ENCODE data around the gene LAMA2. TPM values are rescaled to one million over a fixed set of nuclear protein-coding genes. Genes with fewer than 3 reads are reported as not detected.

LAMA2 gene
- polyA plus RNA-seq, 5 donors = 28.8 to 67.6 (median 54.6) TPM

GRCh38 chr6:129253242-129253641 lies 370.3 kb downstream of the LAMA2 start:
- no peak for DNase-seq

GRCh38 chr6:129253727-129254126 lies 370.8 kb downstream of the LAMA2 start:
- no peak for DNase-seq

GRCh38 chr6:129257196-129257595 lies 374.3 kb downstream of the LAMA2 start:
- DNase-seq = peak in 1 of 2 donors; percentile 42

- DNase-seq = peak; percentile 50 to 54
These were observed 379.7 kb downstream of the LAMA2 start for GRCh38 chr6:129262661-129263060.

DNA sequence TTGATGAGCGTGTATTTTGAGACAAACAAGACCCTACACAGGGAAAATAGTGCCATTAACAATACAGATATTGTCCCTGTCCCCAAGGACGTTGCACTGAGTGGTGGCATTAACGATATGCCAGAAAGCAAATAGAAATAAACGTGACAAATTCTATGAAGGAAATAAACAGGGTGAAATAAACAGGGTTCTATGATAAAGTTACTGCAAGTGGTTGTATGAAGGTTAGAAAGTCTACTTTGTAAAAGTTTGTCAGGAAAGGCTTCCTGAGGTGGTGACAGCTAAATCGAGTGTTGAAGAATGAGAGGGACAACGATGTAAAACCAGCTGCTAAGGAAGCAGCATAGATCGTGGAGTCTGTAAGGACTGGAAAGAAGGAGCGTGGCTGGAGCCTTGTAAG lies 380.2 kb downstream of the LAMA2 start:
- DNase-seq = no peak

- no peak for DNase-seq
These were observed 381.6 kb downstream of the LAMA2 start for GRCh38 chr6:129264480-129265045.

- no peak for DNase-seq
These were observed 384.1 kb downstream of the LAMA2 start for GRCh38 chr6:129267028-129267427.

DNA sequence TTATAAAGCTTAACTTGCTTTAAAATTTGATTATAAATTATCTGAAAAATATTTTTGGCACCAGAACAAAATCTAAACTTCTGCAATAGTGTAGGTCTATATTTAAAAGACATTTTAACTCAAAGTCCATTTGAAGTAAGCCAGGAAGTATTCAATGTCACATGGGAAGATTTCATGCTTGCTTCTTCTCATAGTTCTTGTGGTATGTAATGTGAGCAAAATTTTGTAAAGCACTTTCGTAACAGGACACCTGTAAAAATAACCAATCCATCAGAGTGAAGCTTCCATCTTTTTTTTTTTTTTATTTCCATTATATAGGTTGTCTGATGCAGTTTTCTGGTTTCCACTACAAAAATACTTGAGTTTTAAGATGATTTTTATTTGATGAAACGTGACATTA lies 386.1 kb downstream of the LAMA2 start:
- no peak for DNase-seq

- DNase-seq = no peak
These were observed 387.0 kb downstream of the LAMA2 start for GRCh38 chr6:129269891-129270290.

GRCh38 chr6:129270450-129270849 lies 387.5 kb downstream of the LAMA2 start:
- DNase-seq = no peak

GRCh38 chr6:129273161-129273560 lies 390.2 kb downstream of the LAMA2 start:
- DNase-seq = no peak

- DNase-seq = no peak
These were observed 393.5 kb downstream of the LAMA2 start for GRCh38 chr6:129276461-129276860.

GRCh38 chr6:129276986-129277385 lies 394.0 kb downstream of the LAMA2 start:
- DNase-seq = no peak

GRCh38 chr6:129279343-129280292 lies 396.7 kb downstream of the LAMA2 start:
- no peak for DNase-seq

- no peak for DNase-seq
These were observed 397.3 kb downstream of the LAMA2 start for GRCh38 chr6:129280293-129280644.

DNA sequence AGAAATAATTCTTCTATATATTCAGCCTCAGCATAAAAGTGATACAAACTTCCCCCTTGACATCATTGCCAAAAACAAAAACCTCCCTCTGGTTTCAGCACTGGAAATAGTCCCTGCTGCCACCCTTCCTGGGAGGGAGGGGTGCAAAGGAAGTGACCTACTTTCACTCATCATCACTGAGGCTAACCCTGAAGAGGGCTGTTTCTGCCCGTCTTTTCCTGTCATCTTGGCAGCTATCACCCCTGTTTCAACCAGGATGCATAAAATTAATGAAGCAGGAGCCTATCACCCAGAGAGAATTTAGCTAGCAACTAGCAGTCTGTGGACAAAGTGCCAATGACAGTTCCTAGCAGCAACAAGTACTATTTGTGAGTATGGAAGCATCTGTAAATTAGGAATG lies 397.8 kb downstream of the LAMA2 start:
- no peak for DNase-seq

DNA sequence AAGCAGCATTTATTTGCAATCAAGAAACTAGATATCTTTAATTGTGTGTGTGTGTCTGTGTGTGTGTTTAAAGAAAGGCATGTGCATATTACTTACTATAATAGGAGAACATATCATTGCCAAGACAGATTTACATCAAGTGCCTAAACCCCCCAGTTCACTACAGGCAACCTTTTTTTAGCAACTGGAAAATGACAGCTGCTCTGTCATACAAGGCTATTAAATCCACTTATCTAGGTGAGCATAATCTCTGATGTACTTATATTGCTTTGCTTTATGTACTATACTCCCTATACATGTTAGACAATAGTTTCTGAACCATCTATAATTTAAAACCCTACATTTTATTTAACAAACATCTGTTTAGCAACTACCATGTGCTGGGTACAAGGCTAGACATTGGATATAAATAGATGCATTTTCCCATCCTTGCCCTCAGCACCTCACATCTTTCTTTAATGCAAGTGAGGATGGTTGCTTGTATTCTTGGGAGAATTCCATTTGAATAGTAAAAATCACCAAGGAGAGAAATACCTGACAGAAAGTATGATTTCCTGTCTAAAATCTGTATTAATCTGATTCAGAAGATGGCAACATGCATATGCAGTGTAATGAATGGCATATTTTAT lies 398.3 kb downstream of the LAMA2 start:
- no peak for DNase-seq

- no peak for DNase-seq
These were observed 399.1 kb downstream of the LAMA2 start for GRCh38 chr6:129282019-129282418.

- no peak for DNase-seq
These were observed 401.3 kb downstream of the LAMA2 start for GRCh38 chr6:129284225-129284624.

DNA sequence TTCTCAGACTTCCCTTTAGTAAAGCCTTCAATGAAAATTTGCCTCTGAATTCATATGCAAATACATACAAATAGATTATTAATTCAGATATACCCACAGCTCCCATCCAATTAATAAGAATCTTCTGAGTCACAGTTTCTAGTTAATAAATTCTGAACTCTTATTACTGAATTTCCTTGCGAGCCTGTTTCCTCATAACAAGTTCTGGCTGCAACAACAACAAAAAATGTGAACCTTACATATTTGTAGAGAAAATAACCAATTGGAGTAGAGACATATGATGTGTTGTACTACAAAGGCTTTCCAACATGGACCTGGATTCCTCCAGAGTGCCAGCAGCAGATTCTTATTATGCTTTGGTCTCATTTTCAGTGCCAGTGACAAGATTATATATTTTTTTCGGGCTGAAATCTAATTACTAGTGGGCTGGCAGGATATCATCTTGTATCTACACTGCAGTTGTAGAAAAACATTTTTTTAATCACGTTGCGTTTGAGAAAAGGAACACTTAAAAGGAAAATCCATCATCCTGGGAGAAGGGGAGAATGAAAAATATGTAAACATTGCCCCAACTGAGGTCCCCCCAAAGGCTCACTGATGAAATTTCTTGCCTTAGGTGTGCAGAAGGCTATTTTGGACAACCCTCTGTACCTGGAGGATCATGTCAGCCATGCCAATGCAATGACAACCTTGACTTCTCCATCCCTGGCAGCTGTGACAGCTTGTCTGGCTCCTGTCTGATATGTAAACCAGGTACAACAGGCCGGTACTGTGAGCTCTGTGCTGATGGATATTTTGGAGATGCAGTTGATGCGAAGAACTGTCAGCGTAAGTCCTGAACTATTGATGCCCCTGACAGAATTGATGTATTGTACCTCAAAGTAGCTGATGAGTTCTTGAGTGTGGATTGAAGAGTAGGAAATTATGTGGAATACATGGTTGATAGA lies 404.6 kb downstream of the LAMA2 start:
- no peak for DNase-seq

DNA sequence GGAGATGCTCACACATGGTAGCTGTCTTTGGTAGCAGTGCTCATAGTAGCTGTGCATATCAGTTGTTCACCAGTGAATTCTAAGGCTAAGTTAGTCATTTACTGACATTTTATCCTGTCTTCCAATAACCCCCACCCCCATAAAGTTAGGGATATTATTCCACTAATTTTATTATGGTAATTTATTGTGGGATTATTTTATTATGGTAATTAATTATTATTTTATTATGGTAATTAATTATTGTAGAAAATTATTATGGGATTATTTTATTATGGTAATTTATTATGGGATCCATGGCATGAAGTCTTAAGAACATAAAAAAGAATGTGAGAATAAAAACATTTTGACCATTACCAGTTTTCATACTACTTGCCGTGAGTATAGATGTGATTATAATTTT lies 406.5 kb downstream of the LAMA2 start:
- no peak for DNase-seq

DNA sequence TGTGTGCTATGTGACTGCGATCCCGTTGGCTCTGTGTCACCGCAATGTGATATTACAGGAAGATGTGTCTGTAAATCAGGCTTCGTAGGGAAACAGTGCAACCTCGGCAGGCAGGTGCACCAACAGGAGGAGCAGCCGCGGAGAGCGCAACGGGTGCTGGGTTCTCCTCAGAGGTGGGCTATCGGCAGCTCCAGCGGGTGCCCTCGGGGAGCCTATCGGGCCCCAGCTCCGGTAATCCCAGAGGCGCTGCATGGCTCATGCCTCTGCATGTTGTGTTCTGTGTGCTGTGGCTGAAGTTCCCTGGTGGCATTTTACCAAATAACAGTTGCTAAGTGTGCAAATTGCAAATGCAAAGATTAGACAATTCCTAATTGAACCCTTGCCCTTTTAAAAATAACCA lies 409.9 kb downstream of the LAMA2 start:
- no peak for DNase-seq

All from right lung (tissue), 5 donors.